ENCODE results near the gene FAM181A.

DNA sequence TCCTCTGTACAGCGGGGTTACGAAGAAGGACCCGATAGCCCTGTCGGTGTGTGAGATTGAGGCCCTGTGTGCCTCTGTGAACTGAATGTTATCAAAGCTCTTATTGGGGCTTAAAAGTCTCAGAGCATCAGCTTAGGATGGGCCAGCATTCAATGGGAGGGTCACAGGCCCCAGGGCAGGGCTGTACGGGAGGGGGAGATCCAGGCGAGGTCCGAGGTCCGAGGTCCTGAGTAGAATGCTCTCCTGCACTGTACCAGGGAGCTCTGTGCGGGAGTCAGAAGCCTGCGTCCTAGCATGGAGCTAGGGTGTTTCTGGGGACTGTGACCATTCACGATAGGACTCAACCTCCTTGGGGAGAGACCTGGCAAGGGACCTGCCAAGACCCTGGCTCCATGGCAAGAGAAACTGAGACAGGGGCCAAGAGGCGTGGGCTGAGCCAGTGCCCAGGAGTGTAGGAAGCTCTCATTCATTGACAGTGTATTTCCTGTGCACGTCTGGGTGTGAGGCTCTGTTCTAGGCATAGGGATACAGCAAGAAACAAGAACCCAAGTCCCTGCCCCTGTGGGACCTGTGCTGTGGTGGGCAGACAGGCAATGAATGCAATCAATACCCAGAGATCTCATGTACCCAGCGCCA lies 12.0 kb upstream of the FAM181A start:
- TF ChIP-seq, protein P1, sequence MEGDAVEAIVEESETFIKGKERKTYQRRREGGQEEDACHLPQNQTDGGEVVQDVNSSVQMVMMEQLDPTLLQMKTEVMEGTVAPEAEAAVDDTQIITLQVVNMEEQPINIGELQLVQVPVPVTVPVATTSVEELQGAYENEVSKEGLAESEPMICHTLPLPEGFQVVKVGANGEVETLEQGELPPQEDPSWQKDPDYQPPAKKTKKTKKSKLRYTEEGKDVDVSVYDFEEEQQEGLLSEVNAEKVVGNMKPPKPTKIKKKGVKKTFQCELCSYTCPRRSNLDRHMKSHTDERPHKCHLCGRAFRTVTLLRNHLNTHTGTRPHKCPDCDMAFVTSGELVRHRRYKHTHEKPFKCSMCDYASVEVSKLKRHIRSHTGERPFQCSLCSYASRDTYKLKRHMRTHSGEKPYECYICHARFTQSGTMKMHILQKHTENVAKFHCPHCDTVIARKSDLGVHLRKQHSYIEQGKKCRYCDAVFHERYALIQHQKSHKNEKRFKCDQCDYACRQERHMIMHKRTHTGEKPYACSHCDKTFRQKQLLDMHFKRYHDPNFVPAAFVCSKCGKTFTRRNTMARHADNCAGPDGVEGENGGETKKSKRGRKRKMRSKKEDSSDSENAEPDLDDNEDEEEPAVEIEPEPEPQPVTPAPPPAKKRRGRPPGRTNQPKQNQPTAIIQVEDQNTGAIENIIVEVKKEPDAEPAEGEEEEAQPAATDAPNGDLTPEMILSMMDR (IDR thresholded peaks at IDR 0.05) = no peak
- TF ChIP-seq EP300 (IDR thresholded peaks at IDR 0.05) (no peak), POLR2A (IDR thresholded peaks at IDR 0.05) (no peak), POLR2AphosphoS5 (IDR thresholded peaks at IDR 0.05) (no peak)
